ENCODE results near the gene OTUD4.

The OTUD4 gene

GRCh38 chr4:145097821-145098674, 82.3 kb downstream of the OTUD4 start, which contains the start of the genes ABCE1 and ANAPC10:
Gene ABCE1, plus strand, starts transcription at chr4:145098311. Its CDS starts 6,102 bp downstream, at chr4:145104413.
Gene ANAPC10, minus strand, starts transcription at chr4:145098196. Its CDS starts 2,097 bp downstream, at chr4:145096099.
- peak within 1 kb of the TSS; percentile 83 for H3K4me3 ChIP-seq (ENCODE audit: low read depth, low read length)
- in situ Hi-C loops (cut with HindIII; ENCODE audit: low sequenced_read_pairs), result loop anchor here (25.0 kb wide), 1 partner anchor 911 kb away; no protein-coding TSS in a partner anchor
- DNase-seq (ENCODE audit: low read depth), result peak; percentile 98
- TF ChIP-seq CTCF (IDR thresholded peaks at IDR 0.05; ENCODE audit: low read depth, low read length, missing control alignments), result peak; percentile 54

- TF ChIP-seq CTCF (IDR thresholded peaks at IDR 0.05; ENCODE audit: low read depth, low read length, missing control alignments), result no peak
- H3K4me3 ChIP-seq (ENCODE audit: low read depth, low read length), result peak overlapping the region; percentile 83
- in situ Hi-C loops (cut with HindIII; ENCODE audit: low sequenced_read_pairs), result loop anchor here (25.0 kb wide), 1 partner anchor 910 kb away; no protein-coding TSS in a partner anchor
- DNase-seq (ENCODE audit: low read depth), result no peak
Measured at GRCh38 chr4:145097331-145097820, 83.0 kb downstream of the OTUD4 start.

- no peak for TF ChIP-seq CTCF (IDR thresholded peaks at IDR 0.05; ENCODE audit: low read depth, low read length, missing control alignments)
- DNase-seq (ENCODE audit: low read depth), result no peak
- H3K4me3 ChIP-seq (ENCODE audit: low read depth, low read length), result no peak overlapping the region
- in situ Hi-C loops (cut with HindIII; ENCODE audit: low sequenced_read_pairs), result loop anchor here (25.0 kb wide), 1 partner anchor 906 kb away; no protein-coding TSS in a partner anchor
Measured at GRCh38 chr4:145093638-145094037, 86.8 kb downstream of the OTUD4 start.

GRCh38 chr4:145090380-145090779, 90.0 kb downstream of the OTUD4 start:
- in situ Hi-C loops (cut with HindIII; ENCODE audit: low sequenced_read_pairs), result loop anchor here (25.0 kb wide), 1 partner anchor 903 kb away; no protein-coding TSS in a partner anchor
- TF ChIP-seq CTCF (IDR thresholded peaks at IDR 0.05; ENCODE audit: low read depth, low read length, missing control alignments), result no peak
- no peak for DNase-seq (ENCODE audit: low read depth)
- H3K4me3 ChIP-seq (ENCODE audit: low read depth, low read length), result no peak overlapping the region

- DNase-seq (ENCODE audit: low read depth), result peak; percentile 77
- in situ Hi-C loops (cut with HindIII; ENCODE audit: low sequenced_read_pairs), result loop anchor here (25.0 kb wide), 1 partner anchor 897 kb away; no protein-coding TSS in a partner anchor
Measured at GRCh38 chr4:145083891-145084605, 96.3 kb downstream of the OTUD4 start.

More at GRCh38 chr4:145083891-145084605, 96.3 kb downstream of the OTUD4 start:
- no peak overlapping the region for H3K4me3 ChIP-seq (ENCODE audit: low read depth, low read length)
- TF ChIP-seq CTCF (IDR thresholded peaks at IDR 0.05; ENCODE audit: low read depth, low read length, missing control alignments), result no peak
